Transverse colon (tissue), 4 donors: ENCODE data around the gene RASSF1.

ENCODE experiments used
- EP300 ChIP-seq: sonication (generic); formaldehyde crosslinking; IDR thresholded peaks from one replicate; pipeline ENCODE4 v1.6.1; 2017; ENCODE audit warnings: antibody characterized with exemption, low read depth
- POLR2A ChIP-seq: fragments of 450-650 bp; IDR thresholded peaks from one replicate; pipeline ENCODE4 v1.6.1; 2016; ENCODE audit warnings: antibody characterized with exemption, mild to moderate bottlenecking, moderate library complexity
- POLR2AphosphoS5 ChIP-seq, 3 donors: sonication (generic); formaldehyde crosslinking; IDR thresholded peaks; one replicate each; pipeline ENCODE4 v1.6.1; 2016; ENCODE audit warnings: antibody characterized with exemption in 3 of 3
- TF ChIP-seq, protein P1 (sequence below), 5 experiments: fragments of 200-600 bp in 3 of 5; fragments of 450-650 bp in 2 of 5; sonication (generic) in 3 of 5; IDR thresholded peaks; 1 replicate in 2 of 5; 2 replicates in 3 of 5; pipeline ENCODE4 v1.5.1; 2016 to 2017; ENCODE audit warnings: antibody characterized with exemption in 5 of 5, inconsistent platforms in 3 of 5, mild to moderate bottlenecking in 2 of 5, moderate library complexity in 1 of 5

- TF ChIP-seq POLR2AphosphoS5 (IDR thresholded peaks at IDR 0.05) (no peak), POLR2A (no peak), EP300 (no peak)
- TF ChIP-seq, protein P1, sequence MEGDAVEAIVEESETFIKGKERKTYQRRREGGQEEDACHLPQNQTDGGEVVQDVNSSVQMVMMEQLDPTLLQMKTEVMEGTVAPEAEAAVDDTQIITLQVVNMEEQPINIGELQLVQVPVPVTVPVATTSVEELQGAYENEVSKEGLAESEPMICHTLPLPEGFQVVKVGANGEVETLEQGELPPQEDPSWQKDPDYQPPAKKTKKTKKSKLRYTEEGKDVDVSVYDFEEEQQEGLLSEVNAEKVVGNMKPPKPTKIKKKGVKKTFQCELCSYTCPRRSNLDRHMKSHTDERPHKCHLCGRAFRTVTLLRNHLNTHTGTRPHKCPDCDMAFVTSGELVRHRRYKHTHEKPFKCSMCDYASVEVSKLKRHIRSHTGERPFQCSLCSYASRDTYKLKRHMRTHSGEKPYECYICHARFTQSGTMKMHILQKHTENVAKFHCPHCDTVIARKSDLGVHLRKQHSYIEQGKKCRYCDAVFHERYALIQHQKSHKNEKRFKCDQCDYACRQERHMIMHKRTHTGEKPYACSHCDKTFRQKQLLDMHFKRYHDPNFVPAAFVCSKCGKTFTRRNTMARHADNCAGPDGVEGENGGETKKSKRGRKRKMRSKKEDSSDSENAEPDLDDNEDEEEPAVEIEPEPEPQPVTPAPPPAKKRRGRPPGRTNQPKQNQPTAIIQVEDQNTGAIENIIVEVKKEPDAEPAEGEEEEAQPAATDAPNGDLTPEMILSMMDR (IDR thresholded peaks at IDR 0.05) = peak in 1 of 5 experiments; percentile 30
These were observed 25.2 kb upstream of the RASSF1 start for GRCh38 chr3:50365842-50366220.
